Activated naive CD4-positive, alpha-beta T cell treated with anti-CD3 and anti-CD28 coated beads, Interleukin-2, amount 50 U/mL, for 72 hours (primary cell): ENCODE data around the gene C22orf39. TPM values are rescaled to one million over a fixed set of nuclear protein-coding genes. Genes with fewer than 3 reads are reported as not detected.
"Not testable (repeated sequence)": the region's sequence is repeated elsewhere in the genome, so short reads cannot be mapped to it uniquely, and the experiment has no call there.

Experiments used
- ATAC-seq, 2 donors: fragments of 150-1000 bp; cut with Tn5 transposase; 2 replicates each; pipeline ENCODE4 v1.10.0; 2021; ENCODE audit warnings: mild to moderate bottlenecking in 2 of 2, moderate library complexity in 2 of 2
- DNase-seq, 2 donors: peaks; one replicate each; pipeline ENCODE4 v3.0.0; 2021 to 2022; ENCODE audit warnings: low spot score in 2 of 2
- H3K27ac Mint-ChIP-seq, 2 donors: one replicate each; pipeline ENCODE4 v1.8.0; 2022; ENCODE audit warnings: mild to moderate bottlenecking in 2 of 2, mixed read lengths in 2 of 2
- H3K36me3 Mint-ChIP-seq, 2 donors: one replicate each; pipeline ENCODE4 v1.8.0; 2022; ENCODE audit warnings: mixed read lengths in 2 of 2
- H3K9me3 Mint-ChIP-seq, 2 donors: one replicate each; pipeline ENCODE4 v1.8.0; 2022; ENCODE audit warnings: mixed read lengths in 2 of 2
- total RNA-seq, 2 donors: library from RNA; stranded (reverse); gene quantifications; one replicate each; pipeline ENCODE4 v1.2.3, GENCODE V29; 2022

C22orf39 gene
- total RNA-seq, 2 donors from 2014 or later: 25.7 to 26.3 TPM

GRCh38 chr22:19446603-19447329, 745 bp downstream of the C22orf39 start:
- ATAC-seq: peak in 1 of 2 donors; percentile 1
- H3K27ac Mint-ChIP-seq: peak overlapping the region; percentile 94 to 95
- H3K36me3 Mint-ChIP-seq: peaks cover 19 to 29% of the 10 kb centered on the region in 2 donors
- DNase-seq: peak in 1 of 2 donors; percentile 11
- no peaks in the 10 kb centered on the region for H3K9me3 Mint-ChIP-seq

- ATAC-seq, H3K9me3 Mint-ChIP-seq, DNase-seq: not testable (repeated sequence)
- Mint-ChIP-seq H3K36me3 (peaks cover 21 to 29% of the 10 kb centered on the region in 2 donors), H3K27ac (peak overlapping the region in 1 of 2 donors; percentile 60)
Observed at GRCh38 chr22:19445279-19445982, 2.1 kb downstream of the C22orf39 start.

GRCh38 chr22:19443544-19444211, 3.8 kb downstream of the C22orf39 start:
- no peaks in the 10 kb centered on the region for H3K9me3 Mint-ChIP-seq
- ATAC-seq: no peak
- H3K27ac Mint-ChIP-seq: peak overlapping the region in 1 of 2 donors; percentile 55
- no peak for DNase-seq
- H3K36me3 Mint-ChIP-seq: peaks cover 21 to 23% of the 10 kb centered on the region in 2 donors

GRCh38 chr22:19442166-19442565, 5.3 kb downstream of the C22orf39 start:
- no peaks in the 10 kb centered on the region for H3K9me3 Mint-ChIP-seq
- H3K27ac Mint-ChIP-seq: peak overlapping the region; percentile 31 to 44
- peaks cover 11 to 21% of the 10 kb centered on the region in 2 donors for H3K36me3 Mint-ChIP-seq
- ATAC-seq: no peak
- DNase-seq: no peak

- no peaks in the 10 kb centered on the region for H3K9me3 Mint-ChIP-seq
- peak overlapping the region; percentile 36 to 74 for H3K27ac Mint-ChIP-seq
- DNase-seq: no peak
- ATAC-seq: no peak
- H3K36me3 Mint-ChIP-seq: peaks cover 0 to 10% of the 10 kb centered on the region in 2 donors
Observed at GRCh38 chr22:19440411-19441195, 6.9 kb downstream of the C22orf39 start.

- Mint-ChIP-seq H3K9me3 (no peaks in the 10 kb centered on the region), H3K36me3 (peaks cover 0 to 11% of the 10 kb centered on the region in 2 donors), H3K27ac (peak overlapping the region in 1 of 2 donors; percentile 16)
- no peak for ATAC-seq
- no peak for DNase-seq
Observed at GRCh38 chr22:19438298-19438697, 9.2 kb downstream of the C22orf39 start.

- H3K36me3 Mint-ChIP-seq, DNase-seq, ATAC-seq, H3K9me3 Mint-ChIP-seq: not testable (repeated sequence)
- peak overlapping the region; percentile 11 to 70 for H3K27ac Mint-ChIP-seq
Observed at GRCh38 chr22:19436444-19437161, 10.9 kb downstream of the C22orf39 start.

- peak overlapping the region in 1 of 2 donors; percentile 57 for H3K27ac Mint-ChIP-seq
Observed at GRCh38 chr22:19434829-19435580, 12.5 kb downstream of the C22orf39 start.

GRCh38 chr22:19434401-19434800, 13.1 kb downstream of the C22orf39 start:
- Mint-ChIP-seq H3K9me3 (no peaks in the 10 kb centered on the region), H3K36me3 (peaks cover 5 to 16% of the 10 kb centered on the region in 2 donors), H3K27ac (peak overlapping the region; percentile 33 to 93)
- peak in 1 of 2 donors; percentile 13 for ATAC-seq
- DNase-seq: no peak

More at GRCh38 chr22:19434829-19435580, 12.5 kb downstream of the C22orf39 start:
- peaks cover 4 to 13% of the 10 kb centered on the region in 2 donors for H3K36me3 Mint-ChIP-seq
- DNase-seq: no peak
- no peak for ATAC-seq
- no peaks in the 10 kb centered on the region for H3K9me3 Mint-ChIP-seq

- Mint-ChIP-seq H3K36me3 (peaks cover 5 to 26% of the 10 kb centered on the region in 2 donors), H3K9me3 (no peaks in the 10 kb centered on the region), H3K27ac (peak within 1 kb of the TSS; percentile 92 to 93)
- ATAC-seq (peak; percentile 88 to 90), DNase-seq (peak; percentile 87 to 89)
Observed at GRCh38 chr22:19432133-19432851, 15.2 kb downstream of the C22orf39 start, which contains the start of gene MRPL40. Gene MRPL40, plus strand, starts transcription at chr22:19432545. Its CDS starts 10 bp downstream, at chr22:19432555.

- DNase-seq: peak; percentile 84 to 95
- Mint-ChIP-seq H3K36me3 (peaks cover 5 to 32% of the 10 kb centered on the region in 2 donors), H3K9me3 (no peaks in the 10 kb centered on the region), H3K27ac (peak within 1 kb of the TSS; percentile 92 to 93)
- ATAC-seq: peak; percentile 56 to 71
Observed at GRCh38 chr22:19431649-19432132, 15.8 kb downstream of the C22orf39 start, which contains the start of gene HIRA. Gene HIRA, minus strand, starts transcription at chr22:19431733. Its CDS starts 257 bp downstream, at chr22:19431476.

GRCh38 chr22:19430890-19431541, 16.5 kb downstream of the C22orf39 start:
- peak in 1 of 2 donors; percentile 5 for ATAC-seq
- peak in 1 of 2 donors; percentile 29 for DNase-seq
- H3K9me3 Mint-ChIP-seq: no peaks in the 10 kb centered on the region
- peak overlapping the region; percentile 65 to 82 for H3K27ac Mint-ChIP-seq
- peaks cover 5 to 39% of the 10 kb centered on the region in 2 donors for H3K36me3 Mint-ChIP-seq

GRCh38 chr22:19429950-19430889, 17.3 kb downstream of the C22orf39 start:
- ATAC-seq: peak; percentile 4 to 15
- Mint-ChIP-seq H3K36me3 (peaks cover 5 to 40% of the 10 kb centered on the region in 2 donors), H3K9me3 (no peaks in the 10 kb centered on the region), H3K27ac (peak overlapping the region; percentile 65 to 82)
- DNase-seq: no peak
